Esophagus muscularis mucosa (tissue), 4 donors: ENCODE results near the gene MLC1. TPM values are rescaled to one million over a fixed set of nuclear protein-coding genes. Genes with fewer than 3 reads are reported as not detected.

ENCODE experiments used
- DNase-seq: peaks from one replicate; pipeline ENCODE4 v3.0.0-alpha.2; 2017; ENCODE audit errors: extremely low spot score
- H3K27ac ChIP-seq, 4 donors: fragments of 200-600 bp; sonication (generic); replicated peaks in 1 of 4; 1 replicate in 3 of 4; 2 replicates in 1 of 4; pipeline ENCODE4 v1.5.1; 2016 to 2019; ENCODE audit warnings: mild to moderate bottlenecking in 1 of 4
- H3K27me3 ChIP-seq, 4 donors: fragments of 200-600 bp; sonication (generic); one replicate each; pipeline versions ENCODE4 v1.5.1 to v1.6.0; 2016 to 2019
- H3K36me3 ChIP-seq, 4 donors: fragments of 200-600 bp; sonication (generic); one replicate each; pipeline ENCODE4 v1.5.1; 2016 to 2019
- H3K4me1 ChIP-seq, 4 donors: fragments of 200-600 bp; sonication (generic); one replicate each; pipeline ENCODE4 v1.5.1; 2016 to 2019
- H3K4me3 ChIP-seq, 4 donors: fragments of 200-600 bp; sonication (generic); 1 replicate in 2 of 4; 2 replicates in 2 of 4; pipeline ENCODE4 v1.5.1; 2016 to 2019; ENCODE audit warnings: mild to moderate bottlenecking in 4 of 4, moderate library complexity in 1 of 4
- H3K9me3 ChIP-seq, 4 donors: fragments of 200-600 bp; sonication (generic); 1 replicate in 3 of 4; 2 replicates in 1 of 4; pipeline ENCODE4 v1.5.1; 2016 to 2019
- CTCF ChIP-seq, 3 experiments: fragments of 200-600 bp in 2 of 3; fragments of 450-650 bp in 1 of 3; sonication (generic) in 2 of 3; IDR thresholded peaks; one replicate each; pipeline ENCODE4 v1.5.1; 2017 to 2019; ENCODE audit warnings: antibody characterized with exemption in 3 of 3, mild to moderate bottlenecking in 2 of 3, moderate library complexity in 1 of 3
- EP300 ChIP-seq: sonication (generic); formaldehyde crosslinking; IDR thresholded peaks from one replicate; pipeline ENCODE4 v1.6.1; 2017; ENCODE audit warnings: antibody characterized with exemption
- POLR2A ChIP-seq: fragments of 450-650 bp; IDR thresholded peaks from one replicate; pipeline ENCODE4 v1.6.1; 2017; ENCODE audit warnings: antibody characterized with exemption, moderate library complexity, mild to moderate bottlenecking, low read depth
- POLR2AphosphoS5 ChIP-seq, 2 donors: sonication (generic); formaldehyde crosslinking; IDR thresholded peaks; one replicate each; pipeline ENCODE4 v1.6.1; 2017; ENCODE audit warnings: antibody characterized with exemption in 2 of 2
- WGBS: methylation state at CpG from one replicate; pipeline ENCODE4 v1.1.5; 2018; 5-methylcytosine and 5-hydroxymethylcytosine counted together
- intact Hi-C: fragments of 100-400 bp; cut with DNase I; formaldehyde crosslinking; loops from one replicate; pipeline ENCODE4 v1.15.1; 2023
- total RNA-seq, 4 donors: library from RNA; depleted of rRNA; stranded (reverse); fragments of >200 nt; gene quantifications; one replicate each; pipeline versions ENCODE4 v1.1.0 to v1.2.1, GENCODE V29; 2016

MLC1 gene
- total RNA-seq, 4 donors from 2014 or later, result 0.13 to 0.17 (median 0.17) TPM; not detected in 1

- H3K27me3 ChIP-seq, result peaks cover 0 to 74% (median 19%) of the 10 kb centered on the region in 4 donors
Observed at GRCh38 chr22:50056214-50056972, 28.8 kb downstream of the MLC1 start.

GRCh38 chr22:50053861-50054260 is 31.4 kb downstream of the MLC1 start:
- peaks cover 0 to 59% (median 6%) of the 10 kb centered on the region in 4 donors for H3K27me3 ChIP-seq
- no peak for DNase-seq
- intact Hi-C loops, result no loop called here

More at GRCh38 chr22:50056214-50056972, 28.8 kb downstream of the MLC1 start:
- H3K4me3 ChIP-seq, result no peak overlapping the region
- peaks cover 0 to 23% (median 15%) of the 10 kb centered on the region in 4 donors for H3K9me3 ChIP-seq
- no peak for DNase-seq
- WGBS, result 82% methylated on average over 34 of the region's 34 CpGs
- H3K36me3 ChIP-seq, result no peaks in the 10 kb centered on the region
- H3K4me1 ChIP-seq, result peaks cover 13 to 20% (median 14%) of the 10 kb centered on the region in 4 donors
- TF ChIP-seq CTCF (IDR thresholded peaks at IDR 0.05) (no peak), POLR2AphosphoS5 (IDR thresholded peaks at IDR 0.05) (no peak), POLR2A (no peak), EP300 (no peak)
- intact Hi-C loops, result no loop called here
- no peak overlapping the region for H3K27ac ChIP-seq

GRCh38 chr22:50051930-50052329 is 33.3 kb downstream of the MLC1 start:
- 90% methylated on average over 15 of the region's 18 CpGs for WGBS
- TF ChIP-seq POLR2A, result no peak
- no peak for TF ChIP-seq EP300
- TF ChIP-seq CTCF (IDR thresholded peaks at IDR 0.05), result no peak
- TF ChIP-seq POLR2AphosphoS5 (IDR thresholded peaks at IDR 0.05), result no peak
- DNase-seq, result no peak
- Histone ChIP-seq H3K27me3 (peaks cover 0 to 60% (median 0%) of the 10 kb centered on the region in 4 donors), H3K27ac (no peak overlapping the region), H3K4me1 (no peaks in the 10 kb centered on the region), H3K9me3 (peaks cover 0 to 23% (median 15%) of the 10 kb centered on the region in 4 donors), H3K36me3 (no peaks in the 10 kb centered on the region), H3K4me3 (no peak overlapping the region)
- intact Hi-C loops, result no loop called here

More at GRCh38 chr22:50053861-50054260, 31.4 kb downstream of the MLC1 start:
- 92% methylated on average over 18 of the region's 18 CpGs for WGBS
- Histone ChIP-seq H3K4me1 (peaks cover 5 to 12% (median 7%) of the 10 kb centered on the region in 4 donors), H3K27ac (no peak overlapping the region), H3K4me3 (no peak overlapping the region), H3K36me3 (no peaks in the 10 kb centered on the region), H3K9me3 (peaks cover 0 to 23% (median 15%) of the 10 kb centered on the region in 4 donors)
- TF ChIP-seq CTCF (IDR thresholded peaks at IDR 0.05), result no peak
- TF ChIP-seq POLR2AphosphoS5 (IDR thresholded peaks at IDR 0.05), result no peak
- no peak for TF ChIP-seq EP300
- no peak for TF ChIP-seq POLR2A

- Histone ChIP-seq H3K4me1 (no peaks in the 10 kb centered on the region), H3K27me3 (peaks cover 0 to 62% (median under 1%) of the 10 kb centered on the region in 4 donors), H3K36me3 (no peaks in the 10 kb centered on the region), H3K27ac (no peak overlapping the region), H3K9me3 (peaks cover 0 to 23% (median 15%) of the 10 kb centered on the region in 4 donors), H3K4me3 (no peak overlapping the region)
- TF ChIP-seq CTCF (IDR thresholded peaks at IDR 0.05) (no peak), POLR2A (no peak), EP300 (no peak), POLR2AphosphoS5 (IDR thresholded peaks at IDR 0.05) (no peak)
- intact Hi-C loops, result no loop called here
- no peak for DNase-seq
- WGBS, result 90% methylated on average over 35 of the region's 36 CpGs
Observed at GRCh38 chr22:50049299-50050195, 35.7 kb downstream of the MLC1 start.
